ENCODE results near the gene C1orf21. TPM values are rescaled to one million over a fixed set of nuclear protein-coding genes. Genes with fewer than 3 reads are reported as not detected.

C1orf21 gene
- total RNA-seq, 2 donors from 2014 or later: 10.4 to 15.2 TPM

DNA sequence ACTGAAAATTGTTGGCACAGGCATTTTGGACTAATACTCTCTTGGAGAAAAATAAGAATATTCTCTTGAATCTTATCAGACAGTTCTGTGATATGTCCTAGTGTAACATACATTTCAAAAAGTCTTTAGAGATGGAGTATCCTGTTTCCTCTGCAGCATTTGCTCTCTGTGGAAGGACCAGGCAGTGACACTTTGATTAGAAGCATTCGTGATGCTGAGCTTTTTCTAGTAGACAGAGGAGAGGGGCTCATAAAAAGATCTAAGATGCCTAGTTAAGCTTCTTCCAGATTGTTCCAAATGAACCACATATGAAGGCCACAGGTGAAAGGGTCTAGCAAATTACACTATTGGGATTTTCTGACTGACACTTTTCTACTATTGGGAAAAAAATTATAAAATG lies 120.3 kb downstream of the C1orf21 start:
- ATAC-seq (ENCODE audit: insufficient number of reproducible peaks, low FRiP score, low read depth): no peak
- Histone ChIP-seq H3K4me1 (ENCODE audit: control insufficient read depth in 1 of 2, low read depth in 2 of 2) (peaks cover 11 to 25% of the 10 kb centered on the region in 2 donors), H3K27me3 (replicated peaks; ENCODE audit: insufficient read depth) (no peaks in the 10 kb centered on the region), H3K36me3 (no peaks in the 10 kb centered on the region), H3K4me3 (peak overlapping the region; percentile 36), H3K27ac (peak overlapping the region; percentile 3 to 73), H3K9me3 (no peaks in the 10 kb centered on the region)
- DNase-seq (ENCODE audit: low spot score): no peak
- TF ChIP-seq, protein P1, sequence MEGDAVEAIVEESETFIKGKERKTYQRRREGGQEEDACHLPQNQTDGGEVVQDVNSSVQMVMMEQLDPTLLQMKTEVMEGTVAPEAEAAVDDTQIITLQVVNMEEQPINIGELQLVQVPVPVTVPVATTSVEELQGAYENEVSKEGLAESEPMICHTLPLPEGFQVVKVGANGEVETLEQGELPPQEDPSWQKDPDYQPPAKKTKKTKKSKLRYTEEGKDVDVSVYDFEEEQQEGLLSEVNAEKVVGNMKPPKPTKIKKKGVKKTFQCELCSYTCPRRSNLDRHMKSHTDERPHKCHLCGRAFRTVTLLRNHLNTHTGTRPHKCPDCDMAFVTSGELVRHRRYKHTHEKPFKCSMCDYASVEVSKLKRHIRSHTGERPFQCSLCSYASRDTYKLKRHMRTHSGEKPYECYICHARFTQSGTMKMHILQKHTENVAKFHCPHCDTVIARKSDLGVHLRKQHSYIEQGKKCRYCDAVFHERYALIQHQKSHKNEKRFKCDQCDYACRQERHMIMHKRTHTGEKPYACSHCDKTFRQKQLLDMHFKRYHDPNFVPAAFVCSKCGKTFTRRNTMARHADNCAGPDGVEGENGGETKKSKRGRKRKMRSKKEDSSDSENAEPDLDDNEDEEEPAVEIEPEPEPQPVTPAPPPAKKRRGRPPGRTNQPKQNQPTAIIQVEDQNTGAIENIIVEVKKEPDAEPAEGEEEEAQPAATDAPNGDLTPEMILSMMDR (IDR thresholded peaks at IDR 0.05): no peak

DNA sequence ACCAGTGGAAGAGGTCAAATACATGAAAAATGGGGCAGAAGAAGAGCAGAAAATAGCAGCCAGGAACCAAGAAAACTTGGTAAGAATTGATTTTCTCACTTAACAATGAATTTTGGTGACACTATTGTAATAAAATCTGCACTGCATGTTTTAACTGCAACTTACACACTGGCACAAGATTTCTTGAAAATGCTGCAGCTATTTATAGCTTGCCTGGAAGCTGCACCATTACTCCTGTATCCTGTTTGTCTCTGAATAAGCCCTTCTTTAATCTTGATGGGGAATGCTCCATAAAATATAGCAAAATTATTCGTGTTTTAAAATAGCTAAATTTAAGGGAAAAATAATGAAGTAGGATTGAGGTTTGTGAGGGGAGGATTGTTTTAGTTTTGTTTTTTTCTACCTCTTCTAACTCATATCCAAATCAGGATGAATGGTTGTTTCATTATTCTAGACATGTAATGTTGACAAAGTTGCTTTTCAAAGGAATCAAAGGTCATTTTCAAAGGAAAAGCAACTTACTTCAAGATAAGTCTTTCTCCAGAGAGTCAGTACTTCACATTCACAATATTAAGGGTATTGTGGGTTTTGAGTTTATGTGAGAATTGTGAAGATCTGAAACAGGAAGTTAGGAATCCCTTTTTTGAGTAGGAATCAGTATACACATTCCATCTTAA lies 120.9 kb downstream of the C1orf21 start:
- TF ChIP-seq, protein P1 (IDR thresholded peaks at IDR 0.05): no peak
- Histone ChIP-seq H3K9me3 (no peaks in the 10 kb centered on the region), H3K27me3 (replicated peaks; ENCODE audit: insufficient read depth) (no peaks in the 10 kb centered on the region), H3K4me3 (peak overlapping the region; percentile 36), H3K36me3 (no peaks in the 10 kb centered on the region), H3K27ac (peak overlapping the region; percentile 3 to 73), H3K4me1 (ENCODE audit: control insufficient read depth in 1 of 2, low read depth in 2 of 2) (peaks cover 11 to 25% of the 10 kb centered on the region in 2 donors)
- ATAC-seq (ENCODE audit: insufficient number of reproducible peaks, low FRiP score, low read depth) (no peak), DNase-seq (ENCODE audit: low spot score) (no peak)

DNA sequence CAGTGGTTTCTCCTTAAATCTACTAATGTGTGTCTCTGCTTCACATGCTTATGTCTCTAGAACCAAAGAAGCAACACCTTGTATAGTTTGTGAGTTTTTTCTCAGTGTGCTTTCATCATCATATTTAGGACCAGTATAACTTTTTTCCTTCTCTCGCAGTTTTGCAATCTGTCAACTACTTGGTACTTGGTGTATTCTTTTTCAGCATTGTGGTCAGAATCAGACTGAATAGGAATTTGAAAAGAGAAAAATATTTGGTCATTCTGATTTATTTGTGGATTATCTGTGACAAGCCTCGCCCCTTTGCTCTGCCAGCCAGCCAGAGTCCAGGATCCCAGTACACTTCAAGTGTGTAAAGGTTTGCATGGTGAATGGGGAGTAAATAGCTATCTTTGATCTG lies 122.3 kb downstream of the C1orf21 start:
- no peak overlapping the region for H3K4me3 ChIP-seq
- H3K36me3 ChIP-seq: no peaks in the 10 kb centered on the region
- TF ChIP-seq, protein P1 (IDR thresholded peaks at IDR 0.05): no peak
- H3K27me3 ChIP-seq (replicated peaks; ENCODE audit: insufficient read depth): no peaks in the 10 kb centered on the region
- no peaks in the 10 kb centered on the region for H3K9me3 ChIP-seq
- H3K4me1 ChIP-seq (ENCODE audit: control insufficient read depth in 1 of 2, low read depth in 2 of 2): peaks cover 14 to 32% of the 10 kb centered on the region in 2 donors
- H3K27ac ChIP-seq: no peak overlapping the region
- DNase-seq (ENCODE audit: low spot score) (no peak), ATAC-seq (ENCODE audit: insufficient number of reproducible peaks, low FRiP score, low read depth) (no peak)

DNA sequence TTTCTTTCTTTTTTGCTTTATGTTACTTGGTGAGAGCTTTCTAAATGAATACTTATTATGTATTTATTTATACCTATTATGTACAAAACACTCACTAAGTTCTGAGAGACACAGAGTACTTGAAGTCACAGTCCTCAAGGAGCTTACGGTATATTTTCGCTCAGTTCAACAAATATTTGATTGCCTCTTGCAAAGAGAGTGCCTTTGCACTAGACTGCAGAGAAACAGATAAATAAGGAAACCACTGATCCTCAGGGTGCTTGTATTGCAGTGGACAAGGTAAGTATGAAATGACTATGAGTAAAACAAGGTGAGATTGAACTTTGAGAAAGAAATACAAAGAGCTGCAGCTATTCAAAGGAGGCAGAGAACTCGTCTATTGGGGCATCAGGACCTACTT lies 123.3 kb downstream of the C1orf21 start:
- Histone ChIP-seq H3K4me3 (no peak overlapping the region), H3K27ac (no peak overlapping the region), H3K4me1 (ENCODE audit: control insufficient read depth in 1 of 2, low read depth in 2 of 2) (peaks cover 14 to 40% of the 10 kb centered on the region in 2 donors), H3K36me3 (no peaks in the 10 kb centered on the region), H3K9me3 (no peaks in the 10 kb centered on the region), H3K27me3 (replicated peaks; ENCODE audit: insufficient read depth) (no peaks in the 10 kb centered on the region)
- TF ChIP-seq, protein P1 (IDR thresholded peaks at IDR 0.05): no peak
- ATAC-seq (ENCODE audit: insufficient number of reproducible peaks, low FRiP score, low read depth) (no peak), DNase-seq (ENCODE audit: low spot score) (no peak)

DNA sequence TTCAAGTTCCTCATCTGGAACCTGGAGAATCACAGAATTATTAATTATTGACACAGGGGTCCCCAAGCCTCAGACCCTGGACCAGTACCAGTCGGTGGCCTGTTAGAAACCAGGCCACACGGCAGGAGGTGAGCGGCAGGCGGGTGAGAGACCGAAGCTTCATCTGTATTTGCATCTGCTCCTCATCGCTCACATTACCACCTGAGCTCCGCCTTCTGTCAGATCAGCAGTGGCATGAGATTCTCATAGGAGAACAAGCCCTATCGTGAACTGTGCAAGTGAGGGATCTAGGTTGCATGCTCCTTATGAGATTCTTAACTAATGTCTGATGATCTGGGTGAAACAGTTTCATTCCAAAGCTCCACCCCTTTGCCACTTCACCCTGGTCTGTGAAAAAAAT lies 125.9 kb downstream of the C1orf21 start:
- ATAC-seq (ENCODE audit: insufficient number of reproducible peaks, low FRiP score, low read depth): no peak
- TF ChIP-seq, protein P1 (IDR thresholded peaks at IDR 0.05): no peak
- Histone ChIP-seq H3K4me3 (no peak overlapping the region), H3K27ac (no peak overlapping the region), H3K27me3 (replicated peaks; ENCODE audit: insufficient read depth) (no peaks in the 10 kb centered on the region), H3K4me1 (ENCODE audit: control insufficient read depth in 1 of 2, low read depth in 2 of 2) (peaks cover 5 to 32% of the 10 kb centered on the region in 2 donors), H3K36me3 (no peaks in the 10 kb centered on the region), H3K9me3 (no peaks in the 10 kb centered on the region)
- DNase-seq (ENCODE audit: low spot score): no peak
